ENCODE data around the gene IL13RA1.

The IL13RA1 gene

GRCh38 chrX:118764122-118764521, 36.7 kb downstream of the IL13RA1 start:
- no peak for DNase-seq
- no peak for TF ChIP-seq CTCF (IDR thresholded peaks at IDR 0.05; ENCODE audit: low read depth, low read length)
- no peak overlapping the region for H3K4me3 ChIP-seq (ENCODE audit: low read depth, low read length)
- no peaks in the 10 kb centered on the region for H3K27me3 ChIP-seq
- no peaks in the 10 kb centered on the region for H3K4me1 ChIP-seq
- no peaks in the 10 kb centered on the region for H3K36me3 ChIP-seq
- H3K9me3 ChIP-seq = no peaks in the 10 kb centered on the region

GRCh38 chrX:118770133-118770760, 42.8 kb downstream of the IL13RA1 start:
- Histone ChIP-seq H3K9me3 (no peaks in the 10 kb centered on the region), H3K36me3 (no peaks in the 10 kb centered on the region), H3K4me1 (no peaks in the 10 kb centered on the region), H3K27me3 (no peaks in the 10 kb centered on the region), H3K4me3 (ENCODE audit: low read depth, low read length) (no peak overlapping the region)
- TF ChIP-seq CTCF (IDR thresholded peaks at IDR 0.05; ENCODE audit: low read depth, low read length) = no peak
- no peak for DNase-seq

GRCh38 chrX:118772051-118772450, 44.6 kb downstream of the IL13RA1 start:
- no peaks in the 10 kb centered on the region for H3K4me1 ChIP-seq
- no peak for DNase-seq
- H3K9me3 ChIP-seq = no peaks in the 10 kb centered on the region
- H3K27me3 ChIP-seq = no peaks in the 10 kb centered on the region
- TF ChIP-seq CTCF (IDR thresholded peaks at IDR 0.05; ENCODE audit: low read depth, low read length) = no peak
- H3K36me3 ChIP-seq = no peaks in the 10 kb centered on the region
- no peak overlapping the region for H3K4me3 ChIP-seq (ENCODE audit: low read depth, low read length)

GRCh38 chrX:118773782-118774181, 46.4 kb downstream of the IL13RA1 start:
- H3K9me3 ChIP-seq = no peaks in the 10 kb centered on the region
- no peaks in the 10 kb centered on the region for H3K4me1 ChIP-seq
- no peaks in the 10 kb centered on the region for H3K36me3 ChIP-seq
- DNase-seq = no peak
- no peak overlapping the region for H3K4me3 ChIP-seq (ENCODE audit: low read depth, low read length)
- H3K27me3 ChIP-seq = no peaks in the 10 kb centered on the region
- no peak for TF ChIP-seq CTCF (IDR thresholded peaks at IDR 0.05; ENCODE audit: low read depth, low read length)

DNA sequence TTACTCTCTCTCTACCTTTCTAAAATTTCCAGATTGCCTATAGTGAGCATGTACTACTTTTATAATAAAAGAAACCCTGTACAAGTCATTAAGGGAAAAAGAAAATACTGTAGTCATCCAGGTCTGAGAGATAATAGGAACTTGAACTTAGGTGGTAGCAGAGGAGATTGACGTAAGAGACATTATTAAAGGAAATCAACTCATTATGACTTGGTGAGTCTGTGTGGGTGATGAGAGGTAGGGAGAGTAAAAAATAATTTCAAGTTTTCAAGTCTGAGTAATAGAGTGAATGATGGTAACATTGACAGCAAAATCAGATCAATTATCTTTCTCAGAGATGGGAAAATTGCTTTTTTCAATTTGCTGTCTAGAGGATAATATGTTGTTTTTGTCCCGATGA, 52.2 kb downstream of the IL13RA1 start:
- Histone ChIP-seq H3K27me3 (no peaks in the 10 kb centered on the region), H3K4me1 (no peaks in the 10 kb centered on the region), H3K4me3 (ENCODE audit: low read depth, low read length) (no peak overlapping the region), H3K9me3 (no peaks in the 10 kb centered on the region), H3K36me3 (no peaks in the 10 kb centered on the region)
- no peak for DNase-seq
- TF ChIP-seq CTCF (IDR thresholded peaks at IDR 0.05; ENCODE audit: low read depth, low read length) = no peak

DNA sequence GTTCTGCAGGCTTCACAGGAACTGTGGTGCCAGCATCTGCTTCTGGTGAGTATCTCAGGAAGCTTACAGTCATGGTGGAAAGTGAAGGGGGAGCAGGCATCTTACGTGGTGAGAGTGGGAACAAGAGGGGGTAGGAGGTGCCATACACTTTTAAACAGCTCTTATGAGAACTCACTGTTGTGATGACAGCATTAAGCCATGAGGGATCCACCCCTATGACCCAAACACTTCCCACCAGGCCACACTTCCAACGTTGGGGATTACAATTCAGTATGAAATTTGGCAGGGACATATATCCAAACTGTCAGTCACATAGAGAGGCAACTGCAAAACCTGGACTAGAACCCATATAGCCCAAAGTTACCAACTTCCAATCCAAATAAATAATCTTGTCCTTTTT, 53.1 kb downstream of the IL13RA1 start:
- no peaks in the 10 kb centered on the region for H3K4me1 ChIP-seq
- no peaks in the 10 kb centered on the region for H3K27me3 ChIP-seq
- DNase-seq = no peak
- no peaks in the 10 kb centered on the region for H3K36me3 ChIP-seq
- H3K4me3 ChIP-seq (ENCODE audit: low read depth, low read length) = no peak overlapping the region
- H3K9me3 ChIP-seq = no peaks in the 10 kb centered on the region
- no peak for TF ChIP-seq CTCF (IDR thresholded peaks at IDR 0.05; ENCODE audit: low read depth, low read length)

Measured in BE2C (cell line).